Fibroblast of skin of right quadriceps (primary cell): ENCODE data around the gene MROH9.

ENCODE experiments used
- DNase-seq: peaks from one replicate; pipeline ENCODE4 v3.0.0-alpha.2; 2013

MROH9 gene

DNA sequence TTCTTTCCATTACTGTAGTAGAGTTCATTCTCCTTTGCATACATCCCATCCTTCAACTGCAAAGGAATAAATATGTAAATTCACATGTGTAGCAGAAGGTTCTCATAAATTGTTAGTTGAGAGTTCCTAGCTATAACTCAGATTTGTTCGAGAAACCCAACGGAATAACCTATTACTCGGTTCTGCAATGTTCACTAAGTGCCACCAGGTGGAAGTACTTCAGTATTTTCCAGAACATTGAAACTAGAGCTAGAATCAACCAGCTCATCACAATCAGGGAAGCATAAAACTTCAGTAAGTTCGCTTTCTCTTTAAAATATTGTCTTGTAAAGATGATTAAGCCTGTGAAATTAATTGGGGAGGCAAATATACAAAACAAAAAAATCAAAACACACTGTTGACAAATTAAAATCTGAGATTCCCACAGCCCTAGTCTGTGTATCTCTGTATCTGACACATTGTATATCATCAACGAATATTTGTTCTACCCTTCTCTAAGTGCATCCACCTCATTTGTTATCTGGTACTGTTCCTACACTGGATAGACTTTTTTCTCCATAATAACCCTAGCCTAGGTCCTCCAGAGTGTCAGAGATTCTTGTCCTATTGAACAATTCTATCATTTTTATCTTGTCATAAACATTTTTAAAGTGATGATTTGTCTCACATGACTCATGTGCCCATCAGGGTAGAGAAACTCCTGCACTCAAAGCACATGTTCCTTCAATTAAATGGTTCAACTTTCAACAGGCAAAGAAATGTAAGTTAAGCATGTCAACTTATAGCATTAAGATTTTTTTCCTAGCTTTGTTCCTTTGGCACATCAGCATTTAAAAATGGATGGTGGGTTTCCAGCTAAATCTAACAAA lies 31.9 kb downstream of the MROH9 start:
- peak; percentile 54 for DNase-seq

DNA sequence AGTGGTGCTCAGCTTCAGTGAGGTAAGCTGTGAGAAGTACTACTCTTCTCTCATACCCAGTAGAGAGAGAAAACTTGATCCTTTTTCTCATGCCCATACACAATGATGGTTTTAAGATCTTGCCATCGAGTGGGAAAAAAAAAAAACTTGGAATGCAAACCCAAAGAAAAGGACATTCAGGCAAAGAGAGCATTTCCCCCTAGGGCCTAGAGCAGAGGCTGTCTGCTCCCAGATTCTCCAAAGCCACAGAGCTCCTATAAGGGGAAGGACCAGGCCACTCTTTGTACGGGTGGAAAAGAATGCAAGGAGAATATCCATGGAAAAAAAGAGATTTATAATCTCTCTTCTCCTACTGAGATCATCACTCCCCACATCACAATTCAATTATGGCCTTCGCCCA lies 34.9 kb downstream of the MROH9 start:
- DNase-seq, result no peak

DNA sequence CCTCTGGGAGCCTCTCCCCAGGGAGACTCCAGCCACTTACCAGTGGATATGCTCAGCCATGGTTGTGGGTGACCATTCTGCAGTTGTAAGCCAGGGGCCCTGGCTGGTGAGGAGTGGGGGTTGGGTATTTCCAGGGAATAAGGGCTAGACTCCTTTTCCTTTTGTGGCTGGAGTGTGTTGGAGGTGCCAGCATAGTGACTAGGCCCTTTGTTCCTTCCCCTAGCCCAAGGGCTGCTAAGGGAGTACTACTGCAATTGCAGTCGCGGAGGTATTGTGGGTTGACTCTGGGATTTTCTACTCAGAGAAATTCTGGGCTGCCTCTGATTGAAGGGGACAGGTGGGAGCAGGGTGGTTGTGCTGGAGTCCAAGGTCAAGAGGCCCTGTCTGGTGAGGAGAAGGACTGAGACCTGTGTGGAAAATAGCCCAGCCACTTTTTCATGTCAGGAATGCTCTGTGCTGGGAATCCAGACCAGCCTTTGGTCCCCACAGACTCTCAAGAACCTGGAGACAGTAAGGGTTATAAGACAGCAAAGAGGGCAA lies 43.1 kb downstream of the MROH9 start:
- no peak for DNase-seq

DNA sequence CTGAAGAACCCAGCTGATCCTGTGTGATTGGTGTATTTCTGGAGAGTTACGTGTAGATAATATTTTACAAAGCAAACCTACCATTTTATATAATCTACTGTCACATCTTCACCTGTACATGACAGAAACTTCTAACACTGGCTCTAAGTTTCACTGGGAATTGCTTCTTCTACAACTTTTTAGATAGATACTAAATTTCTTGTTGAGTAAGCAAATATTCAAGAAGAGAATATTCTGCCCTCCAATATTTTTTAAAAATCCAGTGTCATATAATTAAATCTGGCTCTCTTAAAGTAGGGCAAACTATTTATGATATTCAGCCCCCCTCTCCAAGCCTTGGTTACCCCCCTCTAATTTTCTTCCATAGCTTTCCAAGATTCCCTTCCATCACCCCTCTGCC lies 50.1 kb downstream of the MROH9 start:
- no peak for DNase-seq

GRCh38 chr1:170986901-170987300 lies 51.6 kb downstream of the MROH9 start:
- no peak for DNase-seq

DNA sequence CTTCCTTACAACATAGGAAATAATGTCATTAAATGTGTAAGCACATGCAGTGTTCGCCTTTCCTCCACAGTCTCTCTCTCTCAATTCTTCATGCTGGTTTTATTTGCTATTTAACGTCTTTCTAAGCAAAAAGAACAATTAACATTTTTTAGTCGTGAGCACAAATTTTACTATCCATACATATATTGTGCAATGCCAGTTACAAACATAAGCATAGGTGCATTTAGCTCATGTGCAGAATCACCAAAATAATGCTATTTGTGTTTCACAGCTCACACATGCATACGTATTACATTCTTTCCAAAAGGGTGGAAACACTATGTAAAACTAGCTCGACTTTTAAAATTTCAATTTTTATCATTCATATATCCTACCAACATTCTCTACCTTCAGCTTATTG lies 52.1 kb downstream of the MROH9 start:
- DNase-seq, result no peak

DNA sequence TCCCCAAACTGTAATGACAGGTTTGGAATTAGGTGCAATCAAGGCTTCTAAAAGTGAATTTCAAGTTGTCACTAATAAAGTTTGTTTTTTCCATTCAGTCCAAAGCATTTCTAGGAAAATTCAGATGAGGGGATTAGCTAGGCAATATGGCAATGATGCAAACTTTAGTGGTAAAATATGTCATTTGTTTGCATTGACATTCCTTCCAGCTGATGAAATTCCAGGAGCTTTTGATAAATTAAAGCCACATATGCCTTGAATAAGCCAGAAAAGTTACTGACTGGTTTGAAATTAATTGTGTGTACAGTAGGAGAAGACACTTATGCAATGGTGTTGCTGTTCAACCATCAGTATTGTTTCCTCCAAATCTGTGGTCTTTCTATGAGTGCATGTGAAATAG lies 57.8 kb downstream of the MROH9 start:
- DNase-seq, result peak; percentile 42

GRCh38 chr1:170993717-170994116 lies 58.4 kb downstream of the MROH9 start:
- no peak for DNase-seq

DNA sequence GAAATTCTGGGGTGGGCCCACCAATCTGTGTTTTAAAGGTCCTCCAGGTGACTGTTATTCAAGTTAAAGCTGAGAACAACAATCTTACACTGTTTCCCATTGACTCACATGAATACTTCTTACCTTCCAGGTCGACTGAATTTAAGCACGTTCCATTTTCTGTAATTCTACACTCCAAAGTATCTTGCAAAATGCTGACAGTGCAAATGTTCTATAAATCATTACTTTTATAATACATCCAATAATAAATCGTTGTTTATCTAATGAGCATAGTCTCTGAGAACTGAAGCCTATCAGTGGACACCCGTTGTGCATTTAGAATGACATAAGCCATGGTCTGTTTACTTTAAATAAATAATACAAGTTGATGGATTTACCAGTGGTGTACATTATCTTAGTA lies 79.5 kb downstream of the MROH9 start:
- DNase-seq, result no peak

DNA sequence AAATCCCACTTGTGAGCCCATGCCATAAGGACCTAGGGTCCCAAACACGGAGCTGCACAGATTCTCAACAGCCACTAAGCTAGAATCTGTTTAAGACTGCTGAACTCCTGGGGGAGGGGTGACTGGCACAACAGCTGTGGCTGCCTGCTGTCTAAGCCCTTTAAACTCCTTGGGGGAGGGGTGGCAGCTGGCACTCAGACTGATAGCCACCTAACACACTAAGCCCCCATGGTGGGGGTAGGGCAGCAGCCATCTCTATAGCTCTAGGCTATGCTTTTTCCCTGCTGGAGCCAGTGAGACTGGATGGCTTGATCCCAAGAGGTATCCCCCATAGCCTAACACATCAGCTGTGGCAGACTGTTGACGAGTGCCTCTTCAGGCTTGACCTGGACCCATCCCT lies 82.1 kb downstream of the MROH9 start:
- DNase-seq, result no peak

- DNase-seq, result no peak
These were observed 84.6 kb downstream of the MROH9 start for GRCh38 chr1:171019971-171020370.

- DNase-seq, result no peak
These were observed 97.7 kb downstream of the MROH9 start for GRCh38 chr1:171032822-171033702.

GRCh38 chr1:171037626-171038025 lies 102.3 kb downstream of the MROH9 start:
- DNase-seq, result peak; percentile 53

GRCh38 chr1:171038284-171038683 lies 103.0 kb downstream of the MROH9 start:
- peak; percentile 61 for DNase-seq

GRCh38 chr1:171048014-171048413 lies 112.7 kb downstream of the MROH9 start:
- no peak for DNase-seq

DNA sequence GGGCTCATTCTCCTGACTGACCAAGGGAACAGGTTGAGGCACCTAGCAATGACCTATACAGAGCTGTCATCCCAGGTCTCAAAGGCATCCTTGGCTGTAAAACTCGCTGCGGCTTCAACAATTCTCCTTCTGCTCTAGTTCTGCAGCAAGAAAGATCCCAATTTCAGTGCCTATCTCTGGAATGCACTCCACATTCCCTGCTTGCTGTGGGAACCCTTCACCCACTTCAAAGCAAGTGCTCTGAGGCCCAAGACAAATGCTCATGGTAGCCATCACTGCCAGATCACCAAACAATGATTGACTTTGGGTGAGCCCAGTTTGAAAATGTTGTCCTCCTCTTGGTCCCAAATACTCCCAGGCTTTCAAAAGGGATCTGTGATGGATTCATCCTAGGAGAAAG lies 117.6 kb downstream of the MROH9 start:
- no peak for DNase-seq

DNA sequence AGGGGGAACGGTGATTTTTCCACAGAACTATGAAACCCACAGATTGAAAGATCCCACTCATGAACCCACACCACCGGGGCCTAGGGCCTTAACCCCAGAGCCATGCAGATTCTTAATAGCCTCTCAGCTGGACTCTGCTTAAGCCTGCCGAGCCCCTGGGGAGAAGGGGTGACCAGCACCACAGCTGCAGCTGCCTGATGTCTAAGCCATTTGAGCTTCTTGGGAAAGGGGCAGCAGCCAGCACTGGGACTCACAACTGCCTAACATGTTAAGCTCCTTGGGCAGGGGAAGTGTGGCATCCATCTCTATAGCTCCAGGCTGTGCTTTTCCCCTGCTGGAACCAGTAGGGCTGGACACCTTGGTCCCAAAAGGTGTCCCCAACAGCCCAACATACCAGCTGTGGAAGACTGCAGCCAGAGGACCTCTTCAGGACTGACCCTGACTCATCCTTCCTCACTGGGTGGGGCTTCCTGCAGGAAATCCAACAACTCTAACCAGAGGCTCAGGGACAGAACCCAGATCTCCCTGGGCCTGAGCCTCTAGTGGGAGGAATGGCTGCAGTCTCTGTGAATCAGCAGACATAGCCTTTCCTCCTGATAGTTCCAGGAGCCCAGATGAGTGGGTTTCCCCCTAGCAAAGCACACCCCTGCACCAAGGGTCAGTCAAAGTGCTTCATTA lies 120.8 kb downstream of the MROH9 start:
- DNase-seq, result no peak

- DNase-seq, result no peak
These were observed 126.2 kb downstream of the MROH9 start for GRCh38 chr1:171061425-171062143.

- no peak for DNase-seq
These were observed 127.6 kb downstream of the MROH9 start for GRCh38 chr1:171062902-171063301.

DNA sequence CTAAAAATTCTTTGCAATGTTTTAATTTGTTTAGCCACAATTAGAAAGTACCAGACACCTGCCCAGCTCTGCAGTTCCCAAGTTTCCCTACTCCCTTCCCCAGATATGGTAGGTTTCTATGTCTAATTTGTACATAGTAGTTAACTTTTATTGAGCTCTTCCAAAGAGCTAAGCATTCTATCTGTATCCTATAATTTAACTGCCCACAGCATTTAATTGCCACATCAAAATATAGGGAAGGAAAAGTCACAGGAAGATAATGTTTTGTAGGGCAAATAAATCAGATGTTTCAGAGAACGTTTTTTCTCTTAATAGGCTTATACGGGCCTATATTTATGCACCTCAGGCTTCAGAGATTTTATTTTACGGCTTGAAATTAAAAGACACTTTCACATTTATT lies 139.7 kb downstream of the MROH9 start:
- DNase-seq, result no peak

DNA sequence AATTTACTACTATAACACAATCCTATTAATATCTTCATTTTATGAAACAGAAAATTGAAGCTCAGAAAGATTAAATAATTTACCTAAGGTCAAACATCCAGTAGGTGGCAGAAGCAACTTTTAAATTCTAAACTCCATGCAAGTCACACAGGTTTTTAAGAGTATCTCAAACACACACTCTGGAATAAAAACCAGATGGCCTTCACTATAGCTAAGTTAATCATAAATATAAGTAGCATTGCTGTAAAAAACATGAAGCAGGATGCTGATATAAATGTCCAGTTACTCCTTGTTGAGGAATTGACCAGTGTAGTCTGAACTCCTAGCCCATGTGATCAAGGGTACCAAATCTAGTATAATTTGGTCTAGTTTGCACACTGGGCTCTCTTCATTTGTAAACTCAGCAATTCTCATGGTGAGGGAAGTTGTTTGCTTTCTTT lies 146.0 kb downstream of the MROH9 start:
- DNase-seq, result peak; percentile 59

GRCh38 chr1:171081763-171082201 lies 146.4 kb downstream of the MROH9 start:
- DNase-seq, result no peak
